Activated T-helper 1 cell treated with Interleukin-2 at 50 U/mL for 16 hours (primary cell): ENCODE data around the gene ENTPD2.
A peak's percentile ranks its signal among the peaks of the same experiment; 100 is the strongest.

Experiments
- DNase-seq: peaks from one replicate; pipeline ENCODE4 v3.0.0-alpha.2; 2020; ENCODE audit warnings: low read depth

The ENTPD2 gene

DNA sequence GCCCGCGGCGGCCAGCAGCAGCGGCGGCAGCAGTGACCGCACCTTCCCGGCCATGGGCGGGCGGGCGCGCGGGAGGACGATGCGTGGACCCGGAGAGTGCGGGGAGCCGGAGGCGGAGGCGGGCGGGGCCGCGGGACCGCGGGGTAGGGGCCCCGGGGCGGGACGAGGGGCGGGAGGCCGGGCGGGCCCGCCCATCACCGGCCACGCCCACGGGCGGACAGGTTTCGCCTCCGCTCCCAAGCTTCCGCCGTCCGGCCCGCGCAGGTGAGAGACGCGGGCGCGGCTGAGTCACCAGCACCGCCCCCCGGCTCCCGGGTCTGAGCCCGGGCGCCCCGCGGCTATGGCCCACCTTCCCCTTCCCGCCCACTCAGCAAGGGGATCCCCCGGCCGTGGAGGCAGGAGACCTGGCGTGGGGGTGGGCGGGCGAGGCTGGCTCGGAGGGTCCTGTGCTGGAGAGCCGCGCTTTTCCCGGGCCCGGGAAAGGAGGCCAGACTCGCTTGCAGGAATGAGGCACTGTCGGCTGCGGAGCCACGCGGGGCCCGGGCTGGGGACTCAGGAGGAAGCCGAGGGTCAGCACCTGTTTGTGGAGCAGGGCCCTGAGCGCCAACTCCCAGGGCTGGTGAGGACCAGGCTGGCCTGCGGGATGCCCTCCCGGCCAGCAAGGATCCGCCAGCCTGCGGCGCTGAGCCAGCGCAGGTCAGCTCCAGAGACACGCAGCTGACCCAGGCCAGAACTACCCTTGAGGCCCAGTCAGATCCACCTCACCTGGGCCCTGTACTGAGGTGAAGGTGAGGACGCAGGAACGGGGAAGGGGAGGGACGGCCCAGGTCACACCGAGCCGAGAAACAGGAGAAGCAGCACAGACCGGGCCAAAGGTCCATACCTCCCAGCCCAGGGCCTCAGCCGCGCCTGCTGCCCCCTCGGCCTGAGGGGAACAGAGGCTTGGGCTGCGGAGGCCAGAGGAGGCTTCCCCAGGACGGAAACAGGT lies at the start of gene ENTPD2:
TSS of gene ENTPD2 (minus strand) at position 118 of the 988 bp plus-strand sequence. CDS start at position 54, 64 bp downstream.
- DNase-seq = peak; percentile 33

- DNase-seq = no peak
Measured at GRCh38 chr9:137103206-137103999, 49.5 kb upstream of the ENTPD2 start.

GRCh38 chr9:137099231-137099630 lies 45.4 kb upstream of the ENTPD2 start:
- no peak for DNase-seq

DNA sequence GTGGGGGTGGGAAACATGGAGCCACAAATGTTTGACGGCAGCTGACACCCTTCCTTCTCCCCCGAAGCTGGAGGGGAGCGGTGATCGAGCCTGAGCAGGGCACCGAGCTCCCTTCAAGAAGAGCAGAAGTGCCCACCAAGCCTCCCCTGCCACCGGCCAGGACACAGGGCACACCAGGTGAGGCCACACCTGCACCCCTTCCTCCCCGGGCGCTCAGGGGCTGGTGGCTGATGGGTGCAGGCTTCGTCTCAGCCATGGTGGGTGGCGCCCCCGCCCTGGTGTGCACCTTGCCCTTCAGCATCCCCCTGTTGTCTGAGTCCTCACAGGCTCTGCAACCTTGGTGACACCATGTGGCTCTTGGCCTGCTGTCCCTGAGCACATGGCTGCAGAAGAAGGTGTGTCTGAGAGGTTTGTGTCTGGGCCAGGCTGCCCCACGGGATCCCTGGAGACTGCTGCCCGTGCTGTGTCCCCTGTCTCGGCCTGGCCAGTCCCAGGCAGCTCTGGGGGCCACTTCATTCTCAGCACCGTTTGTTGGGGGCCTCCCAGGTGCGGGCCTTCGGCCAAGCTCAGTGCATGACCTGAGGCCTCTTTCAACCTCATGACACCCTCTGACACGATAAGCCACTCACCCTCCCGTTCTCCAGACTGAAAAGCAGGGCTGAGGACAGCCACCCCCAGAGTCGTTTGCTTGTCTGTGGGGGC lies 44.1 kb upstream of the ENTPD2 start:
- no peak for DNase-seq

DNA sequence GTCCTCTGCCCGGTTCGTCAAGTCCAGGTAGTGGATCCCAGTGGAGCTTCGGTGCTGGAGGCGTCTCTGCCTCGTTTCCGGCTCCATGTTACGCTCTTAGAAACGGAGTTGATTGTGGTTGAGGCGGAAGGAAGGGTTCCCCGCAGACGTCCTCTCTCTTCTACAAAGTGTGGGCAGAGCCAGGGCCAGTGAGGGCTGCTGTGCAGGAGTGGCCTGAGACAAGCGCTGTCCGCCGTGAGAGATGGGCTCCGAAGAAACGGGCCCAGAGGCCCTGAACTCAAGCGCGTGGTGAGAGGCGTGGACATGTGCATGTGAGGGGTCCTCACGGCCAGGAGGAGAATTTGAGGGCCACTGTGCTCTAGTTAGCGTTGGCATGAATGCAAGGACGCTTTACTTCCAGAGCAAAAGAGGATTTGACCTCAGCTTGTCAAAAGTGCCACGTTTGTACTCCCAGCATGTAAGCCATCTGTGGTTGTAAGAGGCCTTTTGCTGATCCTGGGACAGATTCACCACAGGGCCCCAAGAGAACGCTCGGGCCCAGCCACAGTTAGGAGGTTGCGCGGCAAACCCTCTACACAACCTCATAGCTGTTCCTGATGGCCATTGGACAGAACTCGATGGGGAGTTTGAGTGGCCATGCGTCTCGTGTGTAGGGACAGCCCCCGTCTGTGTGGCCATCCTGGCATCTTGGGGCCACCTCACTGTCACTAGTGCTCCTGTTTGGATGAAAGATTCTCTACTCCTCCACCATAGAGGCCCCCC lies 43.1 kb upstream of the ENTPD2 start:
- no peak for DNase-seq

GRCh38 chr9:137095664-137096517 lies 42.0 kb upstream of the ENTPD2 start:
- peak; percentile 78 for DNase-seq

DNA sequence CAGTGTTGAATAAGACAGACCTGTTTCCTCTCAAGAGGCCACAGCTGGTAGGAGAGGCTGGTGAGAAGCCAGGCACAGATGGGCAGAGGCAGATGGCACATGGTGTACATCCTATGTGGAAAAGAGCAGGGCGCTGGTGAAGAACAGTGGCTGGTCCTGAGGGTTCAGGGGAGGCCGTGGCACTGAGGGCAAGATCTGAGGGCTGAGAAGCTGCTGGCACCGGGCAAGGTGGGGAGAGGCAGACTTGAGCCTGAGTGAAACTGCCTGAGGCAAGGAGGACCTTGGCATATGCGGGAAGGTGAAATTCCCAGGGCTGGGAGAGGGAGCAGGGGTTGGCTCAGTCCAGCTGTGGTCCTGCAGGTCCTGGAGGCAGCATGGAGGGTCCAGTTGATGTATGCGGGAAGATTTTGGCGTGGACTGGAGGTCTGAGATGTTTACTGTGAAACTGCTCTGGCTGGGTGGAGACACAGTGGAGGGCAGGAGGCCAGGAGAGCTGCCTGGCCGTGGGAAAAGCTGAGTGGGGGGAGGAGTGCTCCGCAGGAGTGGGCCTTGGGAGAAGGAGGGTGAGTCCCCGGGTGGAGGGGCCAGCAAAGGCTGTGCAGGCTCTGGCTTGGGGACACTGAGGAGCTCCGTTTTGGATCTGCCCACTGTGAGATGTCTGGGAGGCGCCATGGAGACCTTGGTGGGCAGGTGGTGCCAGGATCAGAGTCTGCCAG lies 35.5 kb upstream of the ENTPD2 start:
- no peak for DNase-seq

DNA sequence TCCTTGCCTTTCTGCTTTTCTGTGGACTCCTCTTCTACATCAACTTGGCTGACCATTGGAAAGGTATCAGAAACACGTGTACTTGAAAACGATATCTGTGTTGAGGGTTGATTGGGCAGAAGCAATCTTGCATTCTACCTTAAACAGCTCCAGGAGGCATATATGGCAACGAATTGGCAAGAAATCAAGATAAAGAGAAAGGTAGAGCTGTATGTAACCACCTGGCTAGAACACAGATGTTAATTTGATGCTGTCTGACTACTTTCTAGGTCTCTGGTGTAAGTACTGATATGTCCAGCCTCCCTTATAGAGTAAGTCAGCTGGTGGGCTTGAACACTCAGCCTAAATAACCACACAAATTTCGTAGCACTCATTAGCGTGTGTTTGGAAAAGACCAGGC lies 34.3 kb upstream of the ENTPD2 start:
- DNase-seq = no peak

DNA sequence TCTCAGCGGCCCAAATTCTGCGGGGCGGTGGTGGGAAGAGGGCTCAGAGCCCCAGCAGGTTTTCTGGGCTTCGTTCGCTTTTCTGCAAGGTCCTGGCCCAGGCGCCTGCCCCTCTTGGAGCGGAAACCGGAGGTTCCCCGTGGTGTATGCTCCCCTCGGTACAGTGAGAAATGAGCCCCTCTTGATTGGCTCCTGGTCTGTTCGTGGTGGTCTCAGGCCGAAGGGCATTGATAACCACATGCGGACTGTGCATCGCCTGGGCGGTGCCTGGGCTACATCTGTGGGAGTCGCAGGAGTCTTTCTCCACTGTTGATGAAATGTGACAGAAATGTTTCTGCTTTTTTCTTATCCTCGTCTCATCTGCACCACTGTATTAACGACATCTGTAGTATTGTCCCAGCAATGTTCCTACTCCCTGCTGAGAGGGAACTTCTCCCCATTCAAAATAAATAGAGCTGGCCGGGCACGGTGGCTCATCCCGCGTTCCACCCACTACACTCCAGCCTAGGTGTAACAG lies 33.6 kb upstream of the ENTPD2 start:
- DNase-seq = no peak

DNA sequence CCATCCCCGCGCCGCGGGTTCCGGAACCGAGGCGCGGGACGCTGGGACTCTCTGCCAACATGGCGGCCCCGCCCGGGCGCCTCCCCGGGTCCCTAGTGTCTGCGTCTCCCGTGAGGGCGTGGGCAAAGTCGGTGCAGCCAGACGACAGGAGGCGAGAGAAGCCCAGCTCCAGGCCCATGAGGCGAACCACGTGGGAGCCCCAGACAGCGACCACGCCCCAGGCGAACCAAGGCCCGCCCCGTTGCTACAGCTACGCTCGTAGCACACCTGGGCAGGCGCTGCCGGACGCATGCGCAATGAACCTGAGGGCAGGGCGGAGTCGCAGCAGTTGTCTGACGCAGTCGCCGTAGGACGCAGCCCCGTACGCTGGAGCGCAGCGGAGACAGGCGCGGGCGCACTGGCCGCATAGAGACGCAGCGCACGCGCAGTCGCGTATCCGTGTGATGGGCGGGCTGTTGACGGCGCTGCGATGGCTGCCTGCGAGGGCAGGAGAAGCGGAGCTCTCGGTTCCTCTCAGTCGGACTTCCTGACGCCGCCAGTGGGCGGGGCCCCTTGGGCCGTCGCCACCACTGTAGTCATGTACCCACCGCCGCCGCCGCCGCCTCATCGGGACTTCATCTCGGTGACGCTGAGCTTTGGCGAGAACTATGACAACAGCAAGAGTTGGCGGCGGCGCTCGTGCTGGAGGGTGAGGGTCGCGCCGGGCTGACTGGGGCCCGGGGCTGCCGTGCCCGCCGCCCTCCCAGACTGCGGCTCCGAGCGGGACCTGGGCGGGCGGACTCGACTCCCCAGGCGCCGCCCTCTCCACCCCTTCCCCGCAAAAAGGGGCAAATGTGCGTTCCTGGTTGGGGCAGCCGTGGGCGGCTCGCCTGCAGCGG lies 32.9 kb upstream of the ENTPD2 start, which contains the start of gene MAN1B1:
TSS of gene MAN1B1 (plus strand) at position 455 of the 878 bp plus-strand sequence. CDS start at position 470, 15 bp downstream.
- DNase-seq = peak; percentile 99

DNA sequence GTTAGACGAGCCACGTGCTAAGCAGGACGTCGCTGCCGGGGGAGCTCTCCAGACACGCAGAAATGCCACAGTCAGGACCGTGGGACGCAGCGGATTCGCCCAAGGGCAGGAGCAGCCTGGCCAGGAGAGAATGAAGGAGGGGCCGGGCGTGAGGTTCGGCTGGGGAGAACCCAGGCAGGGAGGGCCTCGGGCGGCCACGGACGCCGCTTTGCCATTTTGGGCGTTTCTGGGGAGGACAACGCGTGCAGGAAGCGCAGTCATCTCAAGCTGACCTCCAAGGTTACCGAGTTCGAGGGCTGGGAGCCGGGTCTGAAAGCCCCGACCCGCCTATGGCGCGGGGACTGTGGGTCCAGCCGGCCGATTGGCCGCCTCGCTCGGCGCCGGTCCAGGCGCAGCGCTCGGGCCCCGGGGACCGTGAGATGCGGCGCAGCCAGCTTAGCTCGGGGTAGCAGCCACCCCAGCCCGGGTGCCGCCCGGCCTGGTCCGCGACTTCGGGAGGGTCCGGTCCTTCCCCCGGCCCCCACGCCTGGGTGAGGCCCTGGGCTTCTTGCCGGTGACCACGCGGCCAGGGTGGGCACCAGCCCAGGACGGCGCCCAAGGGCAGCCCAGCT lies 32.2 kb upstream of the ENTPD2 start:
- peak; percentile 15 for DNase-seq

DNA sequence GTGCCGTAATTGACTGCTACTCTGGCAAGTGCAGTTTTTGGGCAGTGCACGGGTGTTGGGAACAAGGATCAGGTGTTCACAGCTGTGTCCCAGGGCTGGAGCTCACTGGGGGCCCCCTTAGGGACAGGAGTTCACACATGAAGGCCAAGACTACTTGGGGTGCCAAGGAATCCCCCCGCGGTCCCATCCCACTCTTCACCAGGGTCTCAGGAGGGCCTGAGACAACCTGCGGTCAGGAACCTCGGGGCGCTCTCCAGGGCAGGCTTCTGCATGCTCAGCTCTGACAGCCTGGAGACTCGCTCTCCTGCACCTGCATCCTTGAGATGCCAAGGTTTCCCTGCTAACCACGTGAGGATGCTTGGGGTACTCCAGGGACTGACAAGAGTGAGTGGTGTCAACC lies 30.7 kb upstream of the ENTPD2 start:
- no peak for DNase-seq

GRCh38 chr9:137083394-137084004 lies 29.6 kb upstream of the ENTPD2 start:
- DNase-seq = no peak

DNA sequence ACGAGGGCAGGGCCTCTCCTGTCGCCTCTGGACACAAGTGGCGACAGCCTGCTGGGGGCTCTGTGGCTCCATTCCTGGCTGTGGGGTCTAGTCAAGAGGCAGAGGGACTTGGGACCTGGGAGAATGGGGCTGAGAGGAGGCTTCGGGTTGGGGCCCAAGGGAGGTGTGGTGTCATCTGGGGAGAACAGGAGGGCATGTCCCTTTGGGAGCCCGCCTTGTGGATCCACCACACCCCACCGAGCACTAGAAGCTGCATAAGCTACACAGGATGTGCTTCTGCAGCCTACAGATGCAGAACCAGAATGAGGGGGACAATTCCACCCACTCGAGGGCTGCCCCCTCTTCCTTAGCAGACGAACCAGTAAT lies 29.0 kb upstream of the ENTPD2 start:
- DNase-seq = no peak

DNA sequence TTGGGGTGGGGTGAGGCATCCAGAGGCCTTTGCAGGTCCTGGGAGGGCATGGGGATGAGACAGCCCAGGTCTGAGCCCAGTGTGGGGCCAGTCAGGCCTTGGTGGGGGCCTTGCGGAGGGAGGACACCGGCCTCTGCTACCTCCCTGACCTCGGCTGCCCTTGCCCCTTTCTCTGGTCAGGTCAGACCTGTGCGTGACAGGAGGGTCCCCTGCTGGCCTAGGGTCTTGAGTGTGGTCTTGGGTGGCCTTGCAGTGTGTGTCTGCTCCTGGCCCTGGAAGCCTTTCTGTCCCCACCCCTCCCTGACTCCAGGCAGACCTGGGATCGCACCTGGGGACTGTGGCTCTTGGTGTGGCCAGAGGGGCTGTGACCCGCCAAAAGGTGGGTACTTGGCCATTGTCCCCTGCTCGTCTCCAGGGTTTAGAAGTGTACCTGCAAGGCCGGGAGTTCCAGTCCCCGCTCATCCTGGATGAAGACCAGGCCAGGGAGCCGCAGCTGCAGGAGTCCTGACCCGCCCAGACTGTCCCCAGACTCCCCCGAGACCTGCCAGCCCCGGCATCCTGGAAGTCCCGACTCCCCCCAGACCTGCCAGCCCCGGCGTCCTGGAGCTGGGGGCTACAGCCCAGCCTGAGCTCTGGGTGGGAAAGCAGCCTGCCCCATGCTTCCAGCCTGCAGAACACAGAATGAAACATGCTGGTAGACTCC lies 28.5 kb upstream of the ENTPD2 start:
- no peak for DNase-seq

GRCh38 chr9:137080260-137081122 lies 26.6 kb upstream of the ENTPD2 start:
- DNase-seq = no peak
